Measurements from ENCODE around the gene TBCD.

Gene TBCD

DNA sequence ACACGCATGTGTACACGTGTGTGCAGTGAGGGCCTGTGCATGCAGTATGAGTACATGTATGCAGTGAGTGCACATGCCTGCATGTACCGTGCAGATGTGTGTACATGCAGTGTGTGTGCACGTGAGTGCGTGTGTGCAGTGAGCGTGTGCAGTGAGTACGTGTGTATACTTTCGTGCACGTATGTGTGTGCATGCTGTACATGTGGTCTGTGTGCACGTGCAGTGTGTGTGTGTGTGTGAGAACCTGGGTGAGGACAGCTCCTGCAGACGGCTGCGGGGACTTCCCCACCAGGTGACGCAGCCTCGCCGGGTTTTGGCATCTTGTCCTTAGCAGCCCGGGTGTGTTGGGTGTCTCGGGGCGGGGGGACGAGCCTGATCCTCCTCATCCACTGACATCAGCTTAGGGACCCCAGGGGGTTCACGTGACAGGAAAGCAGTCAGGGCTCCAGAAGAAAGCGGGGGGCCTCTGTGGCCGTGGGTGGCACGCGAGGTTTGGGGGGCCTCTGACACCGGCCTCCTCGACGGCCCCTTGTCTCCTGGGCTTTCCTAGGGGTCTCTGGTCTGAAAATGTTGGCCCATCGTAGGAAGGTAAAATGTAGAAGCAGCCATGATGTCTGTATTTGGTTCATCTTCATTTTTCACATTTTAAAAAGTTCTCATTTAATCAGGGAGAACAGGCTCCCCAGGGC, 207.5 kb downstream of the TBCD start:
- no peak for DNase-seq (ENCODE audit: extremely low spot score)
- ChIA-PET POLR2A (no interaction called here), CTCF (no interaction called here)
- TF ChIP-seq, protein P1, sequence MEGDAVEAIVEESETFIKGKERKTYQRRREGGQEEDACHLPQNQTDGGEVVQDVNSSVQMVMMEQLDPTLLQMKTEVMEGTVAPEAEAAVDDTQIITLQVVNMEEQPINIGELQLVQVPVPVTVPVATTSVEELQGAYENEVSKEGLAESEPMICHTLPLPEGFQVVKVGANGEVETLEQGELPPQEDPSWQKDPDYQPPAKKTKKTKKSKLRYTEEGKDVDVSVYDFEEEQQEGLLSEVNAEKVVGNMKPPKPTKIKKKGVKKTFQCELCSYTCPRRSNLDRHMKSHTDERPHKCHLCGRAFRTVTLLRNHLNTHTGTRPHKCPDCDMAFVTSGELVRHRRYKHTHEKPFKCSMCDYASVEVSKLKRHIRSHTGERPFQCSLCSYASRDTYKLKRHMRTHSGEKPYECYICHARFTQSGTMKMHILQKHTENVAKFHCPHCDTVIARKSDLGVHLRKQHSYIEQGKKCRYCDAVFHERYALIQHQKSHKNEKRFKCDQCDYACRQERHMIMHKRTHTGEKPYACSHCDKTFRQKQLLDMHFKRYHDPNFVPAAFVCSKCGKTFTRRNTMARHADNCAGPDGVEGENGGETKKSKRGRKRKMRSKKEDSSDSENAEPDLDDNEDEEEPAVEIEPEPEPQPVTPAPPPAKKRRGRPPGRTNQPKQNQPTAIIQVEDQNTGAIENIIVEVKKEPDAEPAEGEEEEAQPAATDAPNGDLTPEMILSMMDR (IDR thresholded peaks at IDR 0.05; ENCODE audit: control extremely low read depth, extremely low read depth, low read depth, missing control alignments) = no peak

DNA sequence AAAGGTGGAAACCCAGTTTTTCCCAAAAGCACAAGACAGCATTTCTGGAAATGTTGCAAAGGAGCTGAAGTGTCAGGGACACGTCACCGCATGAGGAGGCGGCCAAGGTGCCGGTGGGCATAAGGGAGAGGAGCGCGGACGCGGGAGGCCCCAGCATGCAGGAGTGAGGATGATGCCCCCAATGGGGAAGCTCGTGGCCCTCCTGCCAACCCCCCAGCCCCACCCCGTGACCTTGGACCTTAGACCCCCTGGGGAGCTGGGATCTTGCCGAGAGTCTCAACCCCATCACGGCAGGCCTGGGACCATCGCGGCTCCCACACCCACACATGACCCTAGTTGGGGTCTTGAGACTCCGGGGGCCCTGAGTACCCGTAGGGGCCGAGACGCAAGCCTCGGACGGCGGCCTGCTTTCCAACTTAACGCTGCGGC, 208.1 kb downstream of the TBCD start:
- TF ChIP-seq, protein P1 (IDR thresholded peaks at IDR 0.05; ENCODE audit: control extremely low read depth, extremely low read depth, low read depth, missing control alignments) = no peak
- ChIA-PET POLR2A (no interaction called here), CTCF (no interaction called here)

DNA sequence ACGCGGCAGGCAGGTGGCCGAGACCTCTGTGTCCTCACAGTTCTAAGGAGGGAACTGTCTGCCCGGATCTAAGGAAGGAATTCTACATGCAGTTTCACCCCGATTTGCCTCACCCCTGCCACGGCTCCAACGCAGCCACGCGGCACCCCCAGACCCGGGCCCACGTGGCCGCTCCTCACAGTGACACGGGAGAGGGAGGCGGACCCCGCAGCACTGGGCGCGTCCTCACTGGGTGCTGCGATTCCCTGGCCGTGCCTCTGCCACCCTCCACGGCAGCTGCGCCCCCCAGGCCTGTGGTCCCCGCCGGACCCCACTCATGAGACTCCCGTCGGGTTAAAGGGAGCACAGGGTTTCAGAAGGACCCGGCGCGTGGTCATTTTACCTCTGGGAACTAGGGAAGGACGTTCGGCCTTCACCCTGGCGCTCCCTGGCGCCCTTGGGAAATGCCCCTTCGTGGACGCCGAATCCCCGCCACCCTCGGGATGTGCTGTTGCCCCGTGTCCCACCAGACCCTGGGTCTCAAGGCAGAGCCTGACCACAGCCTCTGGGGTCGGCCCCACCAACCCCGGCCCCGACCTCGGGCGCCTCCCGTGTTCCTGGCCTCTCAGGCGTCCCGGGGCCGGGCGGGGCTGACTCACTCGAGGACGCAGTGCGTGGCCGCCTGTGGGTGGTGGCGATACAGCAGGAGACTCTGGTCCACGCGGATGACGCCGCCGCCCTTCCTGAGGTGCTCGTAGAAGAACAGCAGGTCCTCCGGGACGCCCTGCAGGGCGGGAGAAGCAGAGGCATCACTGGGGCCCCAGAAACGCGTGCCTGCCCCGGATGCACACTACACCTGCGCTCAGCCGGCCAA, 208.8 kb downstream of the TBCD start:
- TF ChIP-seq, protein P1 (IDR thresholded peaks at IDR 0.05; ENCODE audit: control extremely low read depth, extremely low read depth, low read depth, missing control alignments) = no peak
- DNase-seq (ENCODE audit: extremely low spot score) = no peak
- POLR2A ChIA-PET = no interaction called here
- CTCF ChIA-PET = interaction anchor here (1.3 kb wide), 1 partner anchor 179 kb away, joined by 3 read pairs; no protein-coding TSS in a partner anchor

More for the DNA sequence above, 208.1 kb downstream of the TBCD start:
- DNase-seq (ENCODE audit: extremely low spot score) = no peak

DNA sequence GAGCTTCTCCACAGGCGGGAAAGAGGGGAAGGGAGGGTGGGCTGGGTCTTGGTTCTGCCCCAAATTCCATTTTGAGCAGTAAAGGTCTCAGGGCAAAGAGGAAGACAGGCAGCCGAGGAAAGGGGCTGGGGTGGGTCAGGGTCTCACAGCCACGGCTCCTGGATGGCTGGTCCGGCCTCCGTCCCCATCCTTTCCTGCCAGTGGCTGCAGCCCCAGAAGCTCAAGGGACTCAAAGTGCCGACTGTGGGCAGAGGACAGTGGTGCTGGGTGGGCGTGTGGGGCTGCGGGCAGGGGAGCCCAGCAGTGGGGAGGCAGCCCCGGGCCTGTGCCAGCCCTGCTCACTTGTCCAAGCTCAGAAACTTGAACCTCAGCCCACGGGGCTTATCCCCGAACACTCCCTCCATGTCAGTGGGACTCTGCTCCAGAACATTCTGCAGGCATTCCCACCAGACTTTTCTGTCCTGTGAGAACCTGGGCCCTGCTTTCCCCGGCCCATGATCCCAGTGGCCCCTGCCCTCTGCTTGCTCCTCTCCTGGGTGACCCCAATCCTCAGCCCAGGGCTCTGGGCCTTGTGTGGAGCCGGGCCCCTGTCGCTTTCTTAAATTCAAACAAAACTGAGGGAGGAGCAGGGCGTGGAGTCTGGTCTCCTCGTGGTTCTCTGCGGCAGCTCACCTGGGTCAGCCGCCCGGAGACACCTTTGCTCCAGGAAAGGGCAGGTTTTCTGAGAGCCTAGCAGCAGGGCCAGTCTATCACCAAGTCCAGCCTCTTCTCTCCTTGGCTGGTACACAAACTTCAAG, 209.7 kb downstream of the TBCD start:
- no peak for DNase-seq (ENCODE audit: extremely low spot score)
- TF ChIP-seq, protein P1 (IDR thresholded peaks at IDR 0.05; ENCODE audit: control extremely low read depth, extremely low read depth, low read depth, missing control alignments) = no peak
- ChIA-PET CTCF (interaction anchor here (1.3 kb wide), 1 partner anchor 180 kb away, joined by 3 read pairs; no protein-coding TSS in a partner anchor), POLR2A (no interaction called here)

DNA sequence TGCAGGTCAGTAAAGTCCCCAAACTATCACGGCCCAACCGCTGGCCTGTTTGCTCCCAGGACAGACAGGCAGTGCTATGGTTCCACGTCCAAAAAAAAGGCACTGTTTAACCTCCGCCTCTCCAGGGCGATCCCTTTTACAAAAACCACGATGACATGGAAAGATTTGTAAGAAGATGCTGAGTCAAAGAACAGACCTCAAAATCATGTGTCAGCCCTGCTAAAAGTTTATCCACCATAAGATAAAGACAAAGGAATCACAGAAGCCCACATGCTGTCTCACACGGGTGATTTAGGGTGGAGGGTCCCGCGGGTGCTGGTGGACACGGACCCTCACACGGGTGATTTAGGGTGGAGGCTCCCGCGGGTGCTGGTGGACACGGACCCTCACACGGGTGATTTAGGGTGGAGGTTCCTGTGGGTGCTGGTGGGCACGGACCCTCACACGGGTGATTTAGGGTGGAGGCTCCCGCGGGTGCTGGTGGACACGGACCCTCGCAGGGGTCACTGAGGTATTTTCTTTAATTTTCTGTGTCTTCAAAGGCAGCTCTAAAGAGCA, 210.4 kb downstream of the TBCD start:
- TF ChIP-seq, protein P1 (IDR thresholded peaks at IDR 0.05; ENCODE audit: control extremely low read depth, extremely low read depth, low read depth, missing control alignments) = no peak
- POLR2A ChIA-PET = no interaction called here
- CTCF ChIA-PET = interaction anchor here (1.2 to 1.3 kb wide), 2 partner anchors 50 to 180 kb away, joined by 3 read pairs; no protein-coding TSS in a partner anchor
- DNase-seq (ENCODE audit: extremely low spot score) = no peak
